ENCODE measurements around the gene RUNX2. TPM values are rescaled to one million over a fixed set of nuclear protein-coding genes. Genes with fewer than 3 reads are reported as not detected.
A peak's percentile ranks its signal among the peaks of the same experiment; 100 is the strongest.

The RUNX2 gene
- total RNA-seq, 1 donor from 2014 or later: not detected

DNA sequence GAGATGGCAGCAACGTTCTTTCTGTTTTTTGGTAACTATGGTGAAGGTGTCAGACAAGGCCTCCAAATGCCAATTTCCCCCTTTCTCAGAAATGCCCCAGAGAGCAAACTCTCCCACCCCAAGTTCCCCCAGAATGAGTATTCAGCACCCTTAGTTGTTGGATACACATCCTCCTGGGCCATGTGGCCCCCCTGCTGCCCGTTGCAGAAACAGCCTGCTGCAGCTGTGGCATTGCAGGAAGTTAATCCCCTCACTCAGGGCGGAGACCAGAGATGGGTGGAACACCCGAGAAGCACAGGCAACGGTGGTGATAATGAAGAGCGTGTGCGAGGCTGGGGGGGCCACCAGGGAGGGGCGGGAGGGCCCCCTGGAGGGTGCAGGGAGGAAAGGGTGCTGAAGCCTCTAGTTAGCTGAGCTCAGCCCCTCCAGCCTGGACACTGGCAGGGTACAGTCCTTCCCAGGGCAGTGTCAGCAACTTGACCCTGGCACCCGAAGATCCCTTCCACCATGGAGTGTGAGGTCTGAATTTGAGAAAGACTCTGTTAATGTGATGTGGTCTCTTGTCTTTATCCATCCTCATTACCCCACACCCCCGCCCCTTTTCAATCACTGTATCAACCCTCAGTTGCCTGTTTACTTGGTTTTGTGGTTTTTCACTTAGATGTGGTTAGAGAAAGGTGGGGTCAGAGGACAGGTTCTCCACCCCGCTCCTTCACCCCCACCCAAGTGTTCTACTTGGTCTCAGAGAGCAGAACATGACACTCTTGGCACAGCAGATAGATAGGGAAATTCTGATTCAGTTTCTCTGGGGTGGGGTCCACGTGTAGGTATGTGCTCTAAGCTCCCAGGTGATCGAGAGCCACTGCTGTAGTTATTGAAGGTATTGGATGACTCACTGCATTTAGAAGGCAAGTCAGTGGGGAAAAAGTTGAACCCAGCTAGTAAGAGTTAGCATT, 258.4 kb downstream of the RUNX2 start:
- no peak for DNase-seq (ENCODE audit: low read depth in 2 of 2)

DNA sequence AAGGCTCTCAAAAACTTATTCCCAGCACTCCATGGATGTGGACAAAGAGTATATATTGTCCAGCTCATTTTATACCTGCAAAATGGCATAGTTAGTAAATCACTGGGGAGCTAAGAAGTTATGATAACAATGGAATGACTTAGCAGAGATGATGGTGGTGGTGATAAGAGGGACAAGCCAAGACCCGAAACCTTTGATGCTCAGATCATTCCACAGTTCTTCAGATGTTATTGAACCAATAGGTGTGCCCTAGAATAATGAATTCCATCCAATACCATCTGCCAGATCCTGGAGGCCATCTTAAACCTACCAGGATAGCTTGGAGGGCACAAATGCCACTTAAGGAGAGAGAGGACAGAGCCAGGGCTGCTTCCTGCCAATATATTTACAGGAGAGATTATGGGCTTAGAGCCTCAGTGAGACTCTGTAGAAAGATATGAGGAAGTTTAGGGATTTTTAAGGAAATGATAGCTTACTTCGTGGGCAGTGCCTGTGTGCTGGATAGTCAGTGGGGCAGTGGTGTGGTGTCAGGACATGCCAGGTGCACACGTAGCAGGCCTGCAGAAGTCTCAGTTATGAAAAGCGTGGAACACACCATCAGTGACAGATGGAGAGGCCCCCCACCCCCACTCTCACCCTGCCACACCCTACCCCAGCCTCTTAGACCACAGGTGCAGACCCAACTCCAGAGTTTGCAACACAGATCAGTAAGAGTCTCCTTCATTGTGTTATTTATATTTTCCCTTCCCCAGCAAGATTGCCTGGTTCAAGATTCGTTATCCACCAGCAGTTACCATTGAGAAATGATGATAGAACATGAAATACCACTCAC, 259.3 kb downstream of the RUNX2 start:
- DNase-seq (ENCODE audit: low read depth in 2 of 2): no peak

DNA sequence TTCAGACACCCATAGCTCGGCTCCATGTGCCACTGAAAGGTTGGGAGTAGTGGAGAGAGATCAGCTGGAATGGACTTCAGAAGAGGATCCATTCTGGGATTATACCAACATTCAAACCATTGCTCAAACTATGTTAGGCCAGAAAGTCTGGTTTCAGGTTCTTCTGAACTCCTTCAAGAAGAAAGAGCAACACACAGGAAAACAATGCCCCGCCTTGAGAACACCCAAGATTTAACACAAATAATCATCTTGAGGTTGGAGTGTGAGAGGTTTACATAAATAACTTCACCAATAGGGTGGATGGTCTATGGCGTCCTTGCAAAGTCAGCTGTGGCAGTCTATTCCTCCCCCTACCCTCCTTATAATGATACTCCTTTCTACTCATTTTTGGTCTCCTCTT, 261.2 kb downstream of the RUNX2 start:
- DNase-seq (ENCODE audit: low read depth in 2 of 2): no peak

DNA sequence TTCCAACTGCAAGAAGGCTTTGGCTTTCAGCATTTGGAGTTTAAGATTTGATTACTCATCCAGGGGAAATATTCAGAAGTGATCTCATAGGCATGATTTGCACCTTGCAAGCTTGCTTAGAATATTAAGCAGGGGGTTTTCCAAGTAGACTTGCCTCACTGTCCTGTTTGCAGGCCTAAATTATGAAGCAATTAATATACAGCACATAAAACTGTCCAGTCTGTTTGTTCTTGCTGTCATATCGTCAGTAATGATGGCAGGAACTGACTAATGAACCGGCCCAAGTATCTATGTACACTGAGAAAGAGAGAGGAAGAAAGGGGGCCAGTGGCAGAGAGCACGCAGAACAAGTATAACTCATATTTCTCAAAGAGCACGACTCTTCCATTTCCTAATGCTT, 262.1 kb downstream of the RUNX2 start:
- DNase-seq (ENCODE audit: low read depth in 2 of 2): peak in 1 of 2 donors; percentile 13

DNA sequence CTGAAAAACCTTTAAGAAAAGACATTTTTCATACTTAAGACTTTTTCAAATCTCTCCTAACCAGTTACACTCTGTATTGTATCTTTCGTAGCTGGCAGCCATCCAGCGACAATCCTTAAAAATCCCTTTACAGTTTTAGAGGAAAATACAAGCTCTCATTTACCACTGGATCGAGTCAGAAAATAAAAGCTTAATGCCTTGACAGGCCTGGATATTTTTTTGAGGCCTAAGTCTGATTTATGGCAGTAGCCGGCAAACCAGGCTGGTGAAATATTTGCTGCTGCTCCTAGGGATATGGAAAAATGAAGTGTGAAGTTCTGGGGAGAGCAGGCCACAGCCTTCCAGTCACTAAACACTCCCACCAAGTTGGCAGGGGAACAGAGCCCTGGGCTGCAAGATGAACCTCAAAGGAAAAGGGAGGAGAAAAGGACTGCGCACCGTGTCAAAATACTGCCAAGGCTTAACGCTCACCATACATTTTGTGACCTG, 262.6 kb downstream of the RUNX2 start:
- DNase-seq (ENCODE audit: low read depth in 2 of 2): no peak

DNA sequence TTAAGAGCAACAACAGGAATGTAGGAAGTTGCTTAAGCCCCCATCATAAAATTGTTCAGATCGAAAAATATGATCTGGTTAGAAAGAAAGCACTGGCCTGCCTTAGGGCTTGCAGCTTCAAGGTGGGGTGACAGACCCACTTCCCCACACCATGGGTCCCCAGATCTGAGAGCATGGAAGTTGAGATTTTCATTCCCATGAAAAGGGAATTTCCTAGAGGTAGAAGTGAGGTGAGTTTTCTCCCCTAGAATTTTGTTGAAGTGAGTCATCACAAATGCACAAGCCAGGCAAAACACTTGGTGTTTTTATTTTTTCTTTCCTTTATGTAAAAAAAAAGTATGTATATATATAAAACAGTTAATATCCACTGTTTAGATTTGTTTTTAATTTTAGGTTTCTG, 263.2 kb downstream of the RUNX2 start:
- DNase-seq (ENCODE audit: low read depth in 2 of 2): no peak

DNA sequence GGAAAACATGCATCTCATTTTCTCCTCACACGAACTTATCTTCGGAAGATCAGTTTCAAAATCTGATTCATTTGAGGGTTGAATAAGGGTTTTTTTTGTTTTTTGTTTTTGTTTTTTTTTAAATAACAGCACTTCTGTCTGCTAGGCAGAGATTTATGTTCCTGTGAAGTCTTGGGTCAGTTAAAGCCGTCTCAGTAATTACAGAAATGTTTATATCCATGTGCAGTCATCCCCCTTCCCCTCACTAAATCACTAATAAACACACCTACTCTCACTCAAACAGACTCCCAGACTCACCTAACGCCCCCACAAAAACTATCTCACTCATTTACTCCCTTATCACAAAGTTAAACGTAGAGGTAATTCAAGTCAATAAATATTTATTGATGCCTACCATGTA, 263.8 kb downstream of the RUNX2 start:
- no peak for DNase-seq (ENCODE audit: low read depth in 2 of 2)

DNA sequence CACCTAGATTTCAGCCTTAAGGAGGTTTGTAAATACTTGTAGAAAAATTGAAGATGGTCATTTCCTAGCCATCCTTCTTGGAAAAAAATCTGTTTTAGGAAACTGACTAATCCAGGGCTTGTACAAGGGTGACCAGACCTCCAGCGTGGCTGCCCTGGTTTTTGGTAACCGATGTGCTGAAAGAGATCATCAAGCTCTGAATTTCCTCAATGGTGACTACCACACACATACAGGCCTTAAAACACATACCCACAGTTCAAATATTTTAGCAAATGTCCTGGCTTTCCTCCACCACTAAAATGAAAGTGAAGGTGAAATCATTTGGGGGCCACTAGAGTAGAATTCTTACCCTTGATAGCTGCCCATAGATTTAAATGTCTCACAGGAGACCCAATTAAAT, 264.9 kb downstream of the RUNX2 start:
- DNase-seq (ENCODE audit: low read depth in 2 of 2): no peak

DNA sequence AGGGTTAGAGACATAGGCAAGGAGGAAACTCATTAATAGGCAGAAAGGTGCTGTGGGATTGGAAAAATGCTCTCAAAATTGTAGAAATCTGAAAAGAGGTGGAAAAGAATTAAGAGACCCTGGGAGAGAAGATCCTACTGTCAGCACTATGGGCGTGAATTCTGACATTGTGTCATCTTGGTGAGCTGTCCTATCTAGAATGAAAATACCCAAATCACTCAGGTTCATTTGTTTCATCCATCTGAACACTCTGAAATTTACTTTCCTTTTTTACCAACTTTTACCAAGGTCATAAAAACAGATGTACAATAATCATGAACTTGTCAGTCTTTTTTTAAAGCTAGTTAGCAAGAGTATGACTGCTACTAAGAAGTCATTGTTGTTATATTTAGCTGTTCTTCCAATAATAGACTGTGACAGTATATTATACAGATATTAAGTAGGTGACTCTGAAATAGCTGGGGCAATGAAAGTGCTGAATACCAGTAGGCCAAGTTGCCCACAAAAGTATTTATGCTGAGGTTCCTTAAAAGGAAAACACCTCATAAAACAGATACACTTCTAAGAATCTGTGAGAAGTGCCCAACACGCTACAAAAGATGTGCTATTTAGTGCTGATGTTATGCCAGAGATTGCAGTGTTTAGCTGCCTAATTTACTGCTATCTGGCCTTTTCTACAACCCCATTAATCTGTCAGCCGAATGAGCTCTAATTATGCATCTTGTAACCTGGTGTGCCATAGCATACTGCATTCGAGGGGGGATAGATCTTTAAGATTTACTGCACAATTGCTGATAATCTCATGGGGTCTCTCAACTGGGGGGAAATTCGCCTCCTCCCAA, 267.1 kb downstream of the RUNX2 start:
- no peak for DNase-seq (ENCODE audit: low read depth in 2 of 2)

DNA sequence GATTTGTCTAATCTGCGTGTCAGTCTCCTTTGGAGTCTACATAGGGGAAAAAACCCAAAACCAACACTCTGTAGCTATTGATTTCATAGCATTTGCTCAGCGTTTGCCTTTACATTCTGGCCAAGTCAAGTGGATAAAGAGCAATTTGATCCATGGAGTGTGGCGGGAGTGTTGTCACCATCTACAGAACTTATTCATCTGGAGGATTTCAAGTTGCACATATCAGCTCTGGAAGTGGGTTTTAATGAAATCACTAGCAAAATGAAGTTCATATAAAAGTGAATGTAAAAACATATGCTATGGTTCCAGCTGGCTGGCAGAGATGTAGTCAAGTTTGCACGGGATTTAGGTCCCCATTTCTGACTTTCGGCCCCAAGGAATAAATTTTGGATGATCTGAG, 269.3 kb downstream of the RUNX2 start:
- DNase-seq (ENCODE audit: low read depth in 2 of 2): no peak

DNA sequence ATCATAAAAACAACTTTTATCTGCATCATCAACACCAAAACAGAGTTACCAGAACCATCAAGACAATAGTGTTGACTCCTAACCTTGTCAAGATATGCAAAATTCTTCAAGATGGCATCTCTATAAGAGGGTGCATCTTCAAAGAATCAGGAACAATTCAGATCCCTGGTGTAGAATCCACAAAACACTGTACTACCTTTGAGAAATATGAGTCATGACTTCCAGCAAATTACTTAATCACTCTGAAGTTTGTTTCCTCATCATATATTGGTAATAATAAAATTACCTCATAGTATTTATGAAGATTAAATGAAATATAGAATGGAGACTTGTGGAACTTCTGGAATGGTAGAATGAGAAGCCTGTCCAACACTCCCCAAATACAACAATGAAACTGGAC, 270.9 kb downstream of the RUNX2 start:
- no peak for DNase-seq (ENCODE audit: low read depth in 2 of 2)

DNA sequence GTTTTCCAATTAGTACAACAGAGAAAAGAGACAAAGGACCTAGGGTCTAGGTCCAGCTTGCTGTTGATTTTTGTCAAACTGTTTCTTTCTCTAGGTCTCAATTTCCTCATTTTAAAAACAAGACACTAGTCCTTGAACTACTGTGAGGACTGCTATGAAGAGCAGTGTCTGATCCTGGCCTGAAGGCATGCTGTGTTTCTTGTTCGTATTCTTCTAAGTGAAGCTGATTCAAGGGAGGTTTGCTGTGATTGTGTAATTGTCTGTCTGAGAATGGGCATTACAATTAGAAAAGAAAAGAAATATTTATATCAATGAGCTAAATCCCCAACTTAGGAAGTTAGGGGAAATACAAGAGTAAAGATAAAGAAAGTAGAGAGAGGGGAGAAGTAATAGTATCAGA, 277.8 kb downstream of the RUNX2 start:
- DNase-seq (ENCODE audit: low read depth in 2 of 2): no peak

DNA sequence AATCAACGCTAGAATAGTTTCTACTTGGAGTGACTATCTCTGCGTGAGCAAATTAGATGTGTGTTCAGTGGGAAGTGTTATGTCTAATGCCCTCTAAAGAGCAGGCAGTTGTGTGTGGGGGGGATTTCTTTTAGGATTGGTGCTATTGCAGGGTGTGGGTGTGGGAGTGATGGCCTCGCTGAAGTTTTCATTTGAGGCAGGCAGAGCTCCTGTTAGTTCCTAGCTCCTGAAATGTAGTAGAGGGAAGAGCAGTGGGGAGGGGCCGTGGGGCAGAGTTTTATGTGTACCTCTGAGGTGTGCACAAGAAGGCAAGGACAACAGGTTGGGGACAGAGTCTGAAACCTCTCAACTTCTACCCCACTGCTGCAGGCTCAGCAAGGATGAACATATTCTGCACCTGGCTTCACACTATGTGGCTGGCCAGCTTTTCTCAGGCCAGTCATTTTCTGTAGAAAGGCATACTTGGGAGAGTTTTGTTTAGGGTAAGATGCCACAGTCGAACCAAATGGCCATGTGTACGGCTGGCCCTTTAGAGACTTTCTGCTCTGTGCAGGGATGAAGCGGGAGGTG, 278.8 kb downstream of the RUNX2 start:
- no peak for DNase-seq (ENCODE audit: low read depth in 2 of 2)

DNA sequence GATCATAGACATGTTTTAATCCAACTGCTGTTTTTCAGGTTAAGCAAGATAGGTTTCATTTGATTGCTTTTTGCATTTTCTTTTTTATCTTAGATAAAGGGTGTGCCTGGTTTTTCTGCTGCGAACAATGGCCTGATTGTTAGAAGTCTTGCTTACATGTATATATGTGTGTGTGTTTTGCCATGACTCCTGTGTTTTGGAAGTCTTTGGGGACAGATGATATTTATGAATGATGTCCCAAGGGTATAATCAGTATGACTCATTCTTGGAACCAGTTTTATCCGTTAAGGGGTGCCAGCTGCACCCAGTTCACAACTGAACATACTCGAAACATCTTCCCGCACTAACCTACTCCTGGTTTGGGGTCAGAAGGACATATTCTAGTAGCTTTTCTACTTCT, 279.7 kb downstream of the RUNX2 start:
- DNase-seq (ENCODE audit: low read depth in 2 of 2): no peak

DNA sequence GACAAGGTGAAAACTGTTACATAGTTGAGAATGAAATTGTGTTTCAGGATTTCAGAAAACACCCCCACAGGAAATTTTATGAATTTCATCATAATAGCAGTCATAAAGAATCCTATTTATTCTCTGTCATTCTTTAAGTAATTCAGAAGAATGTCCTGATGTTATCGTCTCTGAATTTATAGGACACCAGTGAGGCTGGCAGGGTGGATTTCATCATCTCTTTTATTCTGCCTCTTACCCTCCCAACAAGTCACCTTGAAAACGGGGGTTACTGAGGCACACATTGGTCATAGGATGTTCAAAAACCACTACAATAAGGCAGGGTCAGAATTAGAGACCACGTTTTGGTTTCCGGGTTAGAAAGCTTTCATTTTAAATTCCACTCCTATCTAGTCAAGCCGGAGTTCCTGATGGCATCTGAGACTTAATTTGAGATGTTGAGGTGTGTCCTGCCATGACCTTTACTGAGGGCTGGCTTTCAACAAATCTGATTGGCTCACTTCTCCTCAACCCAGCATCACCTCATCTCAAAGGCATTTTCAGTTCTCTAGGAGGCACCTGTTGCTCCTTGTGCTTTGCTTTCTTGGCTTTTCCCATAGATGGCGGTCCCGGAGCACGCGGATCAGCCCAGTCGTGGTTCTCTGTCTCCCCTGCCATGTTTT, 280.3 kb downstream of the RUNX2 start:
- no peak for DNase-seq (ENCODE audit: low read depth in 2 of 2)

DNA sequence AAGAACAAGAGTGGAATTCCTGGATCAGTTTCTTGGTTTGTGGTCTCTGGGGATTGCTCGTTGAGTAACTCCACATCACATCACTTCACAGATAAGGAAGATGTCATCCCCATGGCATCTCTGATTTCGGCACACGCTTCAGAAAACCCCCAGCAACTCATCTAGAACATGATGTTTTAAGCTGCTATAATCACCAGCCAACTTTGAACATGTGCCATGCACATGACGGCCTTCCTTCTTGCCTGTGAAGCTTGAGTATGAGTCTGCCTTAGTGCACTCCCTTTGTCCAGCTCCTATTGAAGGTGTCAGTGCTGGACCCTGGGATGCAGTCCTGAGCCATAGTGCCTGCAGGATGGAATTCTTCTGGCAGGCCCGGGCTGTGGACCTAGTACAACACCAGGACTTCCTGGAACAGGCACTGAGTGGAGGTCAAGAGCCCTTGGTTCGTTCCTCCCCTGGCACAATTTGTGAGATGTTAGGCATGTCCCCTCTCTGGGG, 281.1 kb downstream of the RUNX2 start:
- no peak for DNase-seq (ENCODE audit: low read depth in 2 of 2)

DNA sequence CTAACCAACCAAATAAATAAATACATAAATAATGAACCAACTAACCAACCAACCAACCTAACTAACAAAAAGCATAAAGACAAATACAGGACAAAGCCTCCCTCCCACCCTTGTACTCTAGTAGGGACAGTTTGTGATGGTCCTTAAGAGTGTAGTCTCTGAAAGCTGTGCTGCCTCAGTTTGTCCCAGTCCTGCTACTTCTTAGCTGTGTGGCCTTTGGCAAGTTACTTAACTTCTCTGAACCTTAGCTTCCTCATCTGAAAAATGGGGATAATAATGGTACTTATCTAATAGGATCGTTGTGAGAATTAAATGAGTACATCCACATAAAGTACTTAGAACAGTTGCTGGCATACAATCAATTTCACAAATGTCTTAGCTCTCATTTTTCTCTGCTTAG, 282.2 kb downstream of the RUNX2 start:
- no peak for DNase-seq (ENCODE audit: low read depth in 2 of 2)

DNA sequence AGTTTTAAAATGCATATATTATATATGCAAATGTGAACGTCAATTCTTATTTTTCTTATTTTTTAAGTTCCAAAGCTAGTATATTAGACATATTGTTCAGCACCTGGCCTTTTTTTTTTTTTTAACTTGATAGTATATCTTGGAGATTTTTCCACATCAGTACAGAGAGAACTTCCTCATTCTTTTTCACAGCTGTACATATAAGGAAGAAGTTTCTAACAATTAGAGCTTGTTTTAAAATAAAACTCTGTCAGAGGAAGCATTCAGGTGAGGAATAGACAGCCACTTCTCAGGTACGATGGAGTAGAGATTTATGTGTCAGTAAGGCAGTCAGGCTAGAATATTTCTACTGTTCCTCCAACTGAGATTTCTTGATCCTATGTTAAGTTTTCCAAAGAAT, 282.7 kb downstream of the RUNX2 start:
- DNase-seq (ENCODE audit: low read depth in 2 of 2): no peak

DNA sequence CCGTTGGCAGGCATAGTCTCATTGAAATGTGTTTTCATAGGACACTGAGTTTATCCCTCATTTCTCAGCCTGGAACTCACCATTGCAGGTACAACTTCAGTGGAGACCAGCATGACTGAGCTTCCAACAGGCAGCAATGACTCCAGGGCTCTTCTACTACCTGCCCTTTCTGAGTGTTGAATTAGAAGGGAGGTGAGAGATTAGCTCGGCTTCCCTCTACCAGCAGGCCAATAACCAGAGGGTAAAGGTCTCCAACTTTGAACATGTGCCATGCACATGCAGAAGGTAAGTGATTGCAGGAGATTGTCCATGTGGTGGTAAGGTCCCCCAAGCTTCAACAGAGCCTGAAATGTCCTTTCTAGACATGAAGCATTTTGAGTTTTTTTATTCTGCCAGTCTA, 283.4 kb downstream of the RUNX2 start:
- DNase-seq (ENCODE audit: low read depth in 2 of 2): no peak

DNA sequence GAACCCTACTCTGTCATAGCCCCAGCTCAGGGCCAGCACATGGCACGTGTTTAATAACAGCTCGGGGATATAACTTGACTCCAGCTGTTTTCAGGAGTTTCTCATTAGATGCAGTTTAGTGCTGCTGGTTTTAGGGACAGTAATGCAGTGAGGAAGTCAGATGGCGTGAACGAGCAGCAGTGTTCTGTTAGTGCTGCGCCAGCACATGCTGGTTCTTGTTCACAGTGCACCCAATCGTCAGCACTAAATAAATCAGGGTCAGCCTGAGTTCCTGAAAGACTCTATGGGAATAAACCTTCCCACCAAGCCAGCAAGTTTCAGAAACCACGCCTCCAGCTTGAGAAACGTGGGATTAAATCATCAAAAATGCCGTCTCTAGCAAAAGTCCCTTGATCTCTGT, 285.5 kb downstream of the RUNX2 start:
- DNase-seq (ENCODE audit: low read depth in 2 of 2): no peak
